SK-N-SH (cell line): ENCODE measurements around the gene KIF1C. TPM values are rescaled to one million over a fixed set of nuclear protein-coding genes. Genes with fewer than 3 reads are reported as not detected.

ENCODE experiments used
- CTCF ChIA-PET: fragments of 300-600, 350-600 bp; formaldehyde crosslinking; extraction: SDS; loops from one replicate; lab custom pipeline; 2021; lab: Yijun Ruan, JAX
- POLR2A ChIA-PET: fragments of 350-600 bp; sonication (Branson Sonifier 250); formaldehyde crosslinking; extraction: SDS; loops from one replicate; lab custom pipeline; 2020; ENCODE audit warnings: antibody characterized with exemption, inconsistent platforms; lab: Yijun Ruan, JAX
- DNase-seq: peaks from one replicate; pipeline ENCODE4 v3.0.0; 2012
- H2AFZ ChIP-seq: fragments of 200-600 bp; sonication (generic); 2 replicates; pipeline ENCODE4 v1.8.1; 2016; ENCODE audit warnings: antibody characterized with exemption, mild to moderate bottlenecking, low read depth
- H3F3A ChIP-seq: fragments of 200-600 bp; sonication (generic); replicated peaks from 2 replicates; pipeline ENCODE3; 2016; ENCODE audit warnings: antibody characterized with exemption, mild to moderate bottlenecking; ENCODE audit not compliant: insufficient read depth
- H3K27ac ChIP-seq, 2 experiments: fragments of 200-500 bp in 1 of 2; fragments of 200-600 bp in 1 of 2; sonication (Bioruptor generic) in 1 of 2; sonication (generic), shearing (Covaris generic) in 1 of 2; 2 replicates each; pipeline versions ENCODE4 v1.5.1 to v1.6.1; 2014 to 2016; ENCODE audit warnings: low read depth in 2 of 2, inconsistent platforms in 1 of 2, low read length in 1 of 2, mild to moderate bottlenecking in 1 of 2, mixed read lengths in 1 of 2
- H3K27me3 ChIP-seq: fragments of 200-600 bp; sonication (generic), shearing (Covaris generic); 2 replicates; pipeline ENCODE4 v1.6.1; 2016; ENCODE audit warnings: mixed run types; ENCODE audit not compliant: insufficient read depth
- H3K36me3 ChIP-seq, 2 experiments: fragments of 200-500 bp in 1 of 2; fragments of 200-600 bp in 1 of 2; sonication (Bioruptor generic) in 1 of 2; sonication (generic) in 1 of 2; replicated peaks in 1 of 2; 2 replicates each; pipeline versions ENCODE3 to v1.5.1; 2014 to 2016; ENCODE audit warnings: low read length in 1 of 2, mild to moderate bottlenecking in 1 of 2; ENCODE audit not compliant: insufficient read depth in 2 of 2, control insufficient read depth in 1 of 2
- H3K4me1 ChIP-seq, 2 experiments: fragments of 200-500 bp in 1 of 2; fragments of 200-600 bp in 1 of 2; sonication (Bioruptor generic) in 1 of 2; sonication (generic), shearing (Covaris generic) in 1 of 2; 2 replicates each; pipeline versions ENCODE4 v1.5.1 to v1.6.1; 2014 to 2016; ENCODE audit warnings: low read depth in 1 of 2, low read length in 1 of 2, mixed run types in 1 of 2; ENCODE audit not compliant: insufficient read depth in 2 of 2, control insufficient read depth in 1 of 2
- H3K4me2 ChIP-seq: fragments of 200-600 bp; sonication (generic), shearing (Covaris generic); 2 replicates; pipeline ENCODE4 v1.6.1; 2017; ENCODE audit warnings: mixed run types
- H3K4me3 ChIP-seq, 2 experiments: fragments of 200-500 bp in 1 of 2; fragments of 200-600 bp in 1 of 2; sonication (Bioruptor generic) in 1 of 2; sonication (generic), shearing (Covaris generic) in 1 of 2; 2 replicates each; pipeline versions ENCODE4 v1.5.1 to v1.8.1; 2014 to 2016; ENCODE audit warnings: low read depth in 2 of 2, inconsistent platforms in 1 of 2, low read length in 1 of 2, mild to moderate bottlenecking in 1 of 2, mixed read lengths in 1 of 2, moderate library complexity in 1 of 2
- H3K79me2 ChIP-seq: fragments of 200-600 bp; sonication (generic); 2 replicates; pipeline ENCODE4 v1.8.1; 2017; ENCODE audit warnings: mild to moderate bottlenecking; ENCODE audit not compliant: insufficient read depth
- H3K9ac ChIP-seq: fragments of 200-600 bp; sonication (generic); 2 replicates; pipeline ENCODE4 v1.6.1; 2017; ENCODE audit warnings: mixed run types
- H3K9me2 ChIP-seq: fragments of 200-600 bp; sonication (generic); 2 replicates; pipeline ENCODE4 v1.6.1; 2017; ENCODE audit warnings: mixed run types
- H3K9me3 ChIP-seq: fragments of 200-600 bp; sonication (generic); 2 replicates; pipeline ENCODE4 v1.6.1; 2017; ENCODE audit warnings: mixed run types, mild to moderate bottlenecking, moderate library complexity
- H4K20me1 ChIP-seq: fragments of 200-600 bp; sonication (generic); 2 replicates; pipeline ENCODE4 v1.6.1; 2017; ENCODE audit warnings: mild to moderate bottlenecking, mixed run types; ENCODE audit not compliant: insufficient read depth
- CTCF ChIP-seq: fragments of 200-600 bp; sonication (generic); IDR thresholded peaks from 2 replicates; pipeline ENCODE4 v1.6.1; 2017; ENCODE audit warnings: antibody characterized with exemption, mild to moderate bottlenecking, moderate library complexity
- ELF1 ChIP-seq: IDR thresholded peaks from 2 replicates; pipeline ENCODE4 v1.4.0; 2012
- FOXM1 ChIP-seq: IDR thresholded peaks from 2 replicates; pipeline ENCODE4 v1.4.0; 2012; ENCODE audit warnings: low read depth, mild to moderate bottlenecking
- GATA2 ChIP-seq: sonication (generic); formaldehyde crosslinking; IDR thresholded peaks from 2 replicates; pipeline ENCODE4 v1.5.0; 2020; ENCODE audit warnings: mild to moderate bottlenecking, missing genetic modification reagents
- IRF3 ChIP-seq: fragments of 150-350 bp; IDR thresholded peaks from 2 replicates; pipeline ENCODE4 v1.6.1; 2016; ENCODE audit warnings: mild to moderate bottlenecking, low read depth, low read length
- MXI1 ChIP-seq: IDR thresholded peaks from 2 replicates; pipeline ENCODE4 v1.6.1; 2012; ENCODE audit warnings: mild to moderate bottlenecking, low read depth, low read length, improper control_type of control experiment
- NFIC ChIP-seq: IDR thresholded peaks from 2 replicates; pipeline ENCODE4 v1.4.0; 2012; ENCODE audit warnings: borderline replicate concordance
- RCOR1 ChIP-seq: fragments of 150-350 bp; IDR thresholded peaks from 2 replicates; pipeline ENCODE4 v1.6.1; 2017; ENCODE audit warnings: antibody characterized with exemption, low read length
- RFX5 ChIP-seq: IDR thresholded peaks from 2 replicates; pipeline ENCODE4 v1.6.1; 2012; ENCODE audit warnings: mild to moderate bottlenecking, improper control_type of control experiment, low read length
- TAF1 ChIP-seq: IDR thresholded peaks from 2 replicates; pipeline ENCODE4 v1.6.1; 2012; ENCODE audit warnings: low read depth, mild to moderate bottlenecking, low read length, moderate library complexity, borderline replicate concordance
- USF2 ChIP-seq: fragments of 150-350 bp; IDR thresholded peaks from 2 replicates; pipeline ENCODE4 v1.6.1; 2017; ENCODE audit warnings: antibody characterized with exemption, low read length, low read depth, borderline replicate concordance
- ZBTB33 ChIP-seq: IDR thresholded peaks from 2 replicates; pipeline ENCODE4 v1.4.0; 2012; ENCODE audit warnings: low read depth, borderline replicate concordance
- WGBS: methylation state at CpG from one replicate; pipeline ENCODE4 v1.1.6; 2017; ENCODE audit warnings: low lambda C conversion rate; 5-methylcytosine and 5-hydroxymethylcytosine counted together
- polyA plus RNA-seq, 3 experiments: library from polyadenylated mRNA; depleted of rRNA; stranded (reverse); fragments of >200 nt; gene quantifications; 2 replicates each; pipeline ENCODE4 v1.2.3, GENCODE V29; 2012

The KIF1C gene
- polyA plus RNA-seq, 1 of the 3 experiments (the other 2 are of a cell fraction) = 58.2 TPM

GRCh38 chr17:4998732-4999429 lies 1.1 kb downstream of the KIF1C start:
- 33% methylated on average over 12 of the region's 14 CpGs for WGBS

More at GRCh38 chr17:4998732-4999429, 1.1 kb downstream of the KIF1C start:
- Histone ChIP-seq H3F3A (peaks cover 4% of the 10 kb centered on the region), H3K4me1 (peaks cover 10 to 24% of the 10 kb centered on the region in 2 experiments; a peak in 3 of 4 replicates), H3K27ac (peak overlapping the region in 1 of 2 experiments; percentile 24; a peak in 2 of 4 replicates), H3K4me2 (peak overlapping the region; percentile 99), H3K27me3 (no peaks in the 10 kb centered on the region), H4K20me1 (peaks cover 20% of the 10 kb centered on the region)
- POLR2A ChIA-PET = interaction anchor here (2.2 kb wide), 1 partner anchor 32 kb away, joined by 13 read pairs; the partner anchor contains the start of gene SPAG7
- TF ChIP-seq RCOR1 (no peak), GATA2 (CRISPR knock-in tag) (no peak), USF2 (no peak), MXI1 (no peak), FOXM1 (no peak), ELF1 (no peak), NFIC (no peak), IRF3 (no peak), RFX5 (no peak), TAF1 (no peak), CTCF (no peak), ZBTB33 (no peak)
- TF ChIP-seq, all 33 proteins: peak for 0
- peaks cover 17 to 27% of the 10 kb centered on the region in 2 experiments for H3K36me3 ChIP-seq
- peak overlapping the region; percentile 93 to 99 for H3K4me3 ChIP-seq
- H3K9me2 ChIP-seq = no peaks in the 10 kb centered on the region
- no peaks in the 10 kb centered on the region for H3K9me3 ChIP-seq
- CTCF ChIA-PET = interaction anchor here (0.8 to 8.1 kb wide), 4 partner anchors 11 to 33 kb away, joined by 3 to 54 read pairs (median 9); partner anchors contain the start of gene CAMTA2
- H3K79me2 ChIP-seq = peaks cover 49% of the 10 kb centered on the region
- peak overlapping the region; percentile 84 for H3K9ac ChIP-seq
- no peak for DNase-seq
- no peak overlapping the region for H2AFZ ChIP-seq
